Aorta (tissue), 5 donors: ENCODE data around the gene TNPO1. TPM values are rescaled to one million over a fixed set of nuclear protein-coding genes. Genes with fewer than 3 reads are reported as not detected.

Experiments used
- ATAC-seq: fragments of 200-7000 bp; cut with Tn5 transposase; one replicate; pipeline ENCODE4 v1.9.1; 2022; ENCODE audit warnings: moderate library complexity; ENCODE audit not compliant: low FRiP score
- DNase-seq, 2 donors: peaks; one replicate each; pipeline ENCODE4 v3.0.0-alpha.2; 2020
- H3K27ac ChIP-seq, 2 donors: one replicate each; pipeline ENCODE4 v1.5.1; 2013; ENCODE audit warnings: low read length in 2 of 2, mild to moderate bottlenecking in 2 of 2, moderate library complexity in 2 of 2, control low read depth in 1 of 2, inconsistent platforms in 1 of 2, low read depth in 1 of 2
- H3K27me3 ChIP-seq, 2 donors: one replicate each; pipeline ENCODE4 v1.6.1; 2013; ENCODE audit warnings: control low read depth in 1 of 2, low read length in 1 of 2, mild to moderate bottlenecking in 1 of 2, moderate library complexity in 1 of 2; ENCODE audit not compliant: insufficient read depth in 2 of 2, control insufficient read depth in 1 of 2
- H3K36me3 ChIP-seq, 2 donors: one replicate each; pipeline ENCODE4 v1.6.1; 2013; ENCODE audit warnings: control low read depth in 1 of 2, low read length in 1 of 2, mild to moderate bottlenecking in 1 of 2; ENCODE audit not compliant: insufficient read depth in 2 of 2, control insufficient read depth in 1 of 2
- H3K4me1 ChIP-seq, 2 donors: one replicate each; pipeline ENCODE4 v1.6.1; 2013; ENCODE audit warnings: low read length in 2 of 2, control low read depth in 1 of 2, mild to moderate bottlenecking in 1 of 2, moderate library complexity in 1 of 2; ENCODE audit not compliant: insufficient read depth in 2 of 2, control insufficient read depth in 1 of 2
- H3K4me3 ChIP-seq, 2 donors: one replicate each; pipeline ENCODE4 v1.5.1; 2013; ENCODE audit warnings: low read length in 2 of 2, control low read depth in 1 of 2, mild to moderate bottlenecking in 1 of 2
- H3K9me3 ChIP-seq: one replicate; pipeline ENCODE4 v1.6.1; 2013; ENCODE audit warnings: mild to moderate bottlenecking, low read length; ENCODE audit not compliant: control insufficient read depth
- WGBS, 2 donors: extraction: QIAGEN DNeasy Blood & Tissue Kit; methylation state at CpG; one replicate each; pipeline ENCODE4 v1.1.7; 2013; 5-methylcytosine and 5-hydroxymethylcytosine counted together
- intact Hi-C, 2 donors: fragments of 100-400 bp; cut with DNase I; formaldehyde crosslinking; loops; one replicate each; pipeline versions ENCODE4 v1.14.2 to v1.15.0; 2022
- polyA plus RNA-seq, 2 donors: library from polyadenylated mRNA; stranded (reverse); fragments of 200-250 nt; gene quantifications; one replicate each; pipeline ENCODE4 v1.2.3, GENCODE V29; 2013
- total RNA-seq, 2 donors: library from RNA; stranded (reverse); fragmentation: NEBNext Ultra II Directional; extraction: Animal tissue kit (Norgen Biotek cat#: 25700); gene quantifications; one replicate each; pipeline ENCODE4 v1.2.1, GENCODE V29; 2021
- donor health status: healthy with polysubstance abuse.
- donor health status: Bipolar disorder and iron deficiency.
- donor health status: DM: no; HTN: no; CAD: no.
- donor health status: DM: no; HTN: no; CAD: no.
- donor health status: DM: yes; HTN: yes; CAD: no.

The TNPO1 gene
- total and polyA plus RNA-seq, 4 donors: 11.2 to 113 (median 53.1) TPM

GRCh38 chr5:72936893-72937292 is 120.4 kb downstream of the TNPO1 start:
- intact Hi-C loops: no loop called here
- 91 to 93% methylated on average over 4 of the region's 4 CpGs for WGBS, 2 donors
- Histone ChIP-seq H3K9me3 (peaks cover 1% of the 10 kb centered on the region), H3K27me3 (no peaks in the 10 kb centered on the region), H3K27ac (no peak overlapping the region), H3K36me3 (no peaks in the 10 kb centered on the region), H3K4me1 (no peaks in the 10 kb centered on the region), H3K4me3 (no peak overlapping the region)
- no peak for ATAC-seq
- no peak for DNase-seq

GRCh38 chr5:72937517-72938061 is 121.1 kb downstream of the TNPO1 start:
- 72 to 80% methylated on average over 3 of the region's 3 CpGs for WGBS, 2 donors
- Histone ChIP-seq H3K27me3 (no peaks in the 10 kb centered on the region), H3K9me3 (peaks cover 1% of the 10 kb centered on the region), H3K4me3 (no peak overlapping the region), H3K4me1 (no peaks in the 10 kb centered on the region), H3K36me3 (no peaks in the 10 kb centered on the region), H3K27ac (no peak overlapping the region)
- intact Hi-C loops: no loop called here
- DNase-seq (no peak), ATAC-seq (no peak)

GRCh38 chr5:72938206-72938605 is 121.7 kb downstream of the TNPO1 start:
- Histone ChIP-seq H3K27ac (no peak overlapping the region), H3K27me3 (no peaks in the 10 kb centered on the region), H3K4me3 (no peak overlapping the region), H3K36me3 (no peaks in the 10 kb centered on the region), H3K9me3 (peaks cover 1% of the 10 kb centered on the region), H3K4me1 (no peaks in the 10 kb centered on the region)
- DNase-seq: no peak
- intact Hi-C loops: no loop called here
- ATAC-seq: no peak
- 39 to 43% methylated on average over 1 of the region's 1 CpG for WGBS, 2 donors

- H3K4me3 ChIP-seq: no peak overlapping the region
- 62 to 69% methylated on average over 4 of the region's 4 CpGs for WGBS, 2 donors
- intact Hi-C loops: no loop called here
- H3K27ac ChIP-seq: no peak overlapping the region
- ATAC-seq: no peak
- no peaks in the 10 kb centered on the region for H3K36me3 ChIP-seq
- H3K4me1 ChIP-seq: no peaks in the 10 kb centered on the region
- H3K27me3 ChIP-seq: no peaks in the 10 kb centered on the region
- no peaks in the 10 kb centered on the region for H3K9me3 ChIP-seq
- no peak for DNase-seq
Observed at GRCh38 chr5:72940082-72940481, 123.6 kb downstream of the TNPO1 start.

- Histone ChIP-seq H3K27ac (no peak overlapping the region), H3K9me3 (no peaks in the 10 kb centered on the region), H3K4me3 (no peak overlapping the region), H3K27me3 (no peaks in the 10 kb centered on the region), H3K36me3 (no peaks in the 10 kb centered on the region), H3K4me1 (no peaks in the 10 kb centered on the region)
- intact Hi-C loops: no loop called here
- DNase-seq (no peak), ATAC-seq (no peak)
Observed at GRCh38 chr5:72943307-72943706, 126.8 kb downstream of the TNPO1 start.

GRCh38 chr5:72947498-72947897 is 131.0 kb downstream of the TNPO1 start:
- Histone ChIP-seq H3K36me3 (no peaks in the 10 kb centered on the region), H3K27ac (no peak overlapping the region), H3K27me3 (no peaks in the 10 kb centered on the region), H3K4me3 (no peak overlapping the region), H3K9me3 (no peaks in the 10 kb centered on the region), H3K4me1 (no peaks in the 10 kb centered on the region)
- DNase-seq: no peak
- no peak for ATAC-seq
- intact Hi-C loops: no loop called here

GRCh38 chr5:72949481-72949880 is 133.0 kb downstream of the TNPO1 start:
- no peaks in the 10 kb centered on the region for H3K36me3 ChIP-seq
- peaks cover 0 to 4% of the 10 kb centered on the region in 2 donors for H3K4me1 ChIP-seq
- DNase-seq (no peak), ATAC-seq (no peak)
- H3K4me3 ChIP-seq: no peak overlapping the region
- no peaks in the 10 kb centered on the region for H3K9me3 ChIP-seq
- no peak overlapping the region for H3K27ac ChIP-seq
- H3K27me3 ChIP-seq: no peaks in the 10 kb centered on the region
- intact Hi-C loops: no loop called here

GRCh38 chr5:72951671-72952468 is 135.4 kb downstream of the TNPO1 start:
- no peak overlapping the region for H3K4me3 ChIP-seq
- ATAC-seq: no peak
- intact Hi-C loops: loop anchor here in 1 of 2 donors (10.0 kb wide), 1 partner anchor 63 kb away; no protein-coding TSS in a partner anchor
- H3K36me3 ChIP-seq: no peaks in the 10 kb centered on the region
- no peak overlapping the region for H3K27ac ChIP-seq
- peaks cover 0 to 4% of the 10 kb centered on the region in 2 donors for H3K4me1 ChIP-seq
- no peaks in the 10 kb centered on the region for H3K9me3 ChIP-seq
- no peak for DNase-seq
- WGBS, 2 donors: 93 to 94% methylated on average over 7 of the region's 7 CpGs
- H3K27me3 ChIP-seq: no peaks in the 10 kb centered on the region

GRCh38 chr5:72954389-72954788 is 137.9 kb downstream of the TNPO1 start:
- H3K4me1 ChIP-seq: peaks cover 0 to 4% of the 10 kb centered on the region in 2 donors
- no peak for DNase-seq
- no peak for ATAC-seq
- intact Hi-C loops: loop anchor here in 1 of 2 donors (10.0 kb wide), 1 partner anchor 60 kb away; no protein-coding TSS in a partner anchor
- H3K9me3 ChIP-seq: no peaks in the 10 kb centered on the region
- H3K36me3 ChIP-seq: no peaks in the 10 kb centered on the region
- no peaks in the 10 kb centered on the region for H3K27me3 ChIP-seq
- H3K27ac ChIP-seq: peak overlapping the region in 1 of 2 donors; percentile 63
- peak overlapping the region in 1 of 2 donors; percentile 11 for H3K4me3 ChIP-seq
- WGBS, 2 donors: 41 to 49% methylated on average over 7 of the region's 7 CpGs
